H7 (cell line): ENCODE results near the gene ADGRB3. TPM values are rescaled to one million over a fixed set of nuclear protein-coding genes. Genes with fewer than 3 reads are reported as not detected.

Source experiments
- DNase-seq: peaks from one replicate; pipeline ENCODE4 v3.0.0; 2012
- H3K27me3 ChIP-seq: 2 replicates; pipeline ENCODE4 v1.6.0; 2011; ENCODE audit warnings: mild to moderate bottlenecking, low read length; ENCODE audit not compliant: control insufficient read depth, insufficient read depth
- H3K36me3 ChIP-seq: replicated peaks from 2 replicates; pipeline ENCODE4 v1.5.1; 2011; ENCODE audit warnings: low read length; ENCODE audit not compliant: control insufficient read depth, insufficient read depth
- H3K4me3 ChIP-seq: 2 replicates; pipeline ENCODE4 v1.5.1; 2011; ENCODE audit warnings: low read depth, mild to moderate bottlenecking, control low read depth, low read length, moderate library complexity; ENCODE audit not compliant: insufficient read depth
- total RNA-seq: library from RNA; depleted of rRNA; stranded (reverse); fragments of >200 nt; shearing (Covaris generic); gene quantifications from 2 replicates; pipeline ENCODE4 v1.2.3, GENCODE V29; 2014

Gene ADGRB3
- total RNA-seq, 1 experiment from 2014 or later: 0.21 TPM

DNA sequence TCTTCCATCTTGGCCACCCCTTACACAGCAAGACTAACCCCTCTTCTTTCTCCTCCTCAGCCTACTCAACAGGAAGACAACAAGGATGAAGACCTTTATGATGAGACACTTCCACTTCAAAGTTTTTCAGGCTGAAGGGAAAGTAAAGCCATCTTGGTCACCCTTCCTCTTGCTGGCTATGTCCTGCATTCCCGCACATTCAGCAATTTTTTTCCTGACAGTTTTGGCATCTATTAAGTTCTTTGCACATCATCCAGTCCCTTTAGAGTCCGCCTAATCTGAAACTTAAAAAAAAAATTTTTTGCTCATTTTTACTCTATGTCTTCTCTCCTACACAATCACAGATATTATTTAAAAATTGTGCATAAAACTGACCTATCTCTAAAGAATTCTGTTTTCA, 668.3 kb downstream of the ADGRB3 start:
- Histone ChIP-seq H3K36me3 (no peaks in the 10 kb centered on the region), H3K27me3 (no peaks in the 10 kb centered on the region), H3K4me3 (no peak overlapping the region)
- DNase-seq: no peak

DNA sequence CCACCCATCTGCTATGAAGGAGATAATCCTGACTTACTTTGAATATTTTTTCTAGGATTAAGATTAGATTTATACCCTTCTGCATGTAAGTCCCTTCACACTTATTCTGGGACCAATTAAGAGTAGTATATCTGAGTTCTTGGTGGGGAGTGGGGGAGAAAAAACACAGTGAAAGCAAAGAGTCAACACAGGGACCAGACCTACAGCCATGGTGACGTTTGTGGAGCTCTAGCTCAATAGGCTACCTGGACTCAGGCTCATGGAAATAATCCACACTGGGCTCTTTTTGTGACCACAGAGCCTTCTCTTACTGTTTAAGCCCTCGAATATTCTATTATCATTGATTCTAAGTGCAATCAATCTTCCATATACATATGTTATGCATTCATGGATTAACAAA, 670.4 kb downstream of the ADGRB3 start:
- DNase-seq: no peak
- Histone ChIP-seq H3K36me3 (no peaks in the 10 kb centered on the region), H3K27me3 (no peaks in the 10 kb centered on the region), H3K4me3 (no peak overlapping the region)

- no peak for DNase-seq
- no peaks in the 10 kb centered on the region for H3K27me3 ChIP-seq
- H3K4me3 ChIP-seq: no peak overlapping the region
- H3K36me3 ChIP-seq: no peaks in the 10 kb centered on the region
Measured at GRCh38 chr6:69308584-69308983, 673.5 kb downstream of the ADGRB3 start.

DNA sequence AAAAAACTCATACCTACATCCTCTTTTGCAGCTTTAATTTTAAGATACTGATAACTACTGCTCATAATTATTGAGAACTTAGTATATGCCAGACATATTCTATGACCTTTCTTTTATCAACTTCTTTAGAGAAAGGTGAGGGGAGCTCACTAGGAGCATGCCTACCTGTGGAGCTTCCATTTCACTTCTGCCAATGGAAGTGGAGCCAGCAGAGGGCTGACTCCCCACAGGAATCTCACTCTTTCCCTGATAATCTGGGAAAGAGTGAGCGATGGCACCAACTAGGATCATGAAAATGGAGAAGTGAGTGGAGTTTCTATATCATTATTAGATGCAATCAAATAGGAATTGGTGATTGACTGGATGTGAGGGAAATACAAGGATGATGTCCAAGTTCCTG, 676.8 kb downstream of the ADGRB3 start:
- Histone ChIP-seq H3K27me3 (no peaks in the 10 kb centered on the region), H3K36me3 (no peaks in the 10 kb centered on the region), H3K4me3 (no peak overlapping the region)
- no peak for DNase-seq

GRCh38 chr6:69314001-69314400, 678.9 kb downstream of the ADGRB3 start:
- H3K36me3 ChIP-seq: no peaks in the 10 kb centered on the region
- H3K4me3 ChIP-seq: no peak overlapping the region
- DNase-seq: no peak
- H3K27me3 ChIP-seq: no peaks in the 10 kb centered on the region

DNA sequence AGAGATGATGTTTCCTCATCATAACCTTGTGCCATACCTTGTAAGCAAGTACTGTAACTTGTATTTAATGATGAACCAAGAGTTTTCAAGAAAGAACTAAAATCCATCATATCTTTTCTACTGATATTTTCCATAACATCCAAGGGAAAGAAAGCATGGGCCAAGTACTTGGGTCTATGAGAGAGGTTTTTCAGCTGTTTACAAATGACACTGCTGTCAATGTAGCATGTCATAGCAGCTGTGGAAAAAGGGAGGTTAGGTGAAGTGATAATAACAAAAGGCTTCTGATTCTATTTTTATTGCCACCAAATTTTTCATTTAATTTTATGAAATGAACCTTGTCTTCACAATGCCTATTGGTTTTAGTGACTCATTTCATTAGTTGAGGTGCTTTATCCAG, 679.4 kb downstream of the ADGRB3 start:
- Histone ChIP-seq H3K4me3 (no peak overlapping the region), H3K27me3 (no peaks in the 10 kb centered on the region), H3K36me3 (no peaks in the 10 kb centered on the region)
- DNase-seq: no peak

GRCh38 chr6:69331886-69332285, 696.8 kb downstream of the ADGRB3 start:
- no peaks in the 10 kb centered on the region for H3K36me3 ChIP-seq
- DNase-seq: no peak
- no peaks in the 10 kb centered on the region for H3K27me3 ChIP-seq
- H3K4me3 ChIP-seq: no peak overlapping the region

DNA sequence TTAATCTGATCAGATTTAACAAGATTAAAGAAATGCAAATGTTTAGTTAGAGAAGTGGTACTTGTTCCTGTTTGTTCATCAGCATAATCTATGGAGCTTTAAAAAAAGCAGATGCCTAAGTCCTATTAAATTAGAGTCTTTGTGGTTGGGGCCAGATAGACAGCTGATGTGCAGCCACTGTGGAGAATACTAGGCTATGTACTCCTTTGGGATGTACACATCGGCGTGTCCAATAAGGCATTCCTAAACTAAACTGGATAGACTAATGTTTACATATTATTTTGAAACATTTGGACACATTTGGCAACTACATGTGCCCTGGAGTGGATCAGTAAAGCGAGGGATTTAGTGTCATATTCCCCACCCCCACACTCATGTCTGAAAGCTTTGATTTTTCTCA, 702.2 kb downstream of the ADGRB3 start:
- Histone ChIP-seq H3K27me3 (no peaks in the 10 kb centered on the region), H3K36me3 (no peaks in the 10 kb centered on the region), H3K4me3 (no peak overlapping the region)
- no peak for DNase-seq

GRCh38 chr6:69338431-69339162, 703.5 kb downstream of the ADGRB3 start:
- Histone ChIP-seq H3K36me3 (no peaks in the 10 kb centered on the region), H3K27me3 (no peaks in the 10 kb centered on the region), H3K4me3 (no peak overlapping the region)
- no peak for DNase-seq

GRCh38 chr6:69339163-69339550, 704.1 kb downstream of the ADGRB3 start:
- Histone ChIP-seq H3K27me3 (no peaks in the 10 kb centered on the region), H3K36me3 (no peaks in the 10 kb centered on the region), H3K4me3 (no peak overlapping the region)
- no peak for DNase-seq

DNA sequence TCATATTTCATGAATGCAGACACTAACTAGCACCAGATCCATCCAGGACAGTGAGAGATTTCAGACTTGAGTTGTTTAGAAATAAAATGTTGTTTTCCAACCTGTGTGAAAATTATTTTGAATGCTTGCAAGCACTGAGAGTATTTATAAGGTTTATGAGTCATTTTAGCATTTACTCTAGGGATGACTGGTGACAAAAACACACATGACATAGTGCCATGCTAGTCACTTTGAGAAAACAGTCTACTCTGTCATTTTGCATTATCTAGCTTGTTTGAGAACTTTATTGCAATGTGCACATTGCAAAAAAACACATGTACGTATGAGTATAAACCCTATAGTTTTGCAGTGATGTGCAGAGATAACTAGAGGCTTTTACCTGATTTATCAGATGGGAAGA, 705.1 kb downstream of the ADGRB3 start:
- Histone ChIP-seq H3K27me3 (no peaks in the 10 kb centered on the region), H3K36me3 (no peaks in the 10 kb centered on the region), H3K4me3 (no peak overlapping the region)
- no peak for DNase-seq

DNA sequence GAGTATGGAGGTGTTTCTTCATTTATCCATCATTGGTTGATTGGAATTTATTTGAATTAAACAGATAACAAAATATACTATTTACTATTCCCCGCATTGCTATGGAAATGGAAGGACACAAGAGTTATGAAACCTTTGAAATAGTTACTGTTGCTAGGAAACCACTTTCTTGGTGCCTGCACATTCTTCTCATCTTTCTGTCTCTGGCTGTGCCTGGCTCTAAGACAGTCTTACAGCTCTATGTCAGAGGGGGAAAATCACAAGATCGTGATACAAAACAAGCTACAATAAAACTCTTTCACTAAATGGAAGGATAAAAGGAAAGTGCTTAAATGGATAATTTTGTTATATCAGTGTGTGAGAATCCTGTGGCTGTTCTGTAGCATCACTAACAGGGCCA, 708.8 kb downstream of the ADGRB3 start:
- Histone ChIP-seq H3K27me3 (no peaks in the 10 kb centered on the region), H3K4me3 (no peak overlapping the region), H3K36me3 (no peaks in the 10 kb centered on the region)
- DNase-seq: no peak

DNA sequence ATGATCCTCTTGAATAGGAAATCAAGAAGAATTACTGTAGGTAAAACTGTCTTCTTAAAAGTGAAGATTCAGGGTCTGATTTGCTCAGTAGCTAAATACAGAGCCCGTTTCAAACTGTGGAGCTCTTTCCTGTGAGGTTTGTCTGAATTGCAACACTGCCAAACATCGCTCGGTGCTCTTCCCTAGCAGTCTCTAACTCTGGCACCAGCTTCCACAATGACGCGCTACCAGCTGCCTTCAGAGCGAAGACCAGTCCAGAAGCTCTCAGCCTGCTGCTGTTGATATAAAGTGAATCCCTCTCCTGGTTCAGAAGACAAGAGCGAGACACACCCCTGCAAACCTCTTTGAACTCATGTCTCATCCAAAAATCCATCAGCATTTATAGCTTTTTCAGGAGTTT, 714.7 kb downstream of the ADGRB3 start:
- Histone ChIP-seq H3K4me3 (no peak overlapping the region), H3K36me3 (no peaks in the 10 kb centered on the region), H3K27me3 (no peaks in the 10 kb centered on the region)
- DNase-seq: no peak

GRCh38 chr6:69362209-69362608, 727.1 kb downstream of the ADGRB3 start:
- no peak for DNase-seq
- Histone ChIP-seq H3K36me3 (no peaks in the 10 kb centered on the region), H3K27me3 (no peaks in the 10 kb centered on the region), H3K4me3 (no peak overlapping the region)

DNA sequence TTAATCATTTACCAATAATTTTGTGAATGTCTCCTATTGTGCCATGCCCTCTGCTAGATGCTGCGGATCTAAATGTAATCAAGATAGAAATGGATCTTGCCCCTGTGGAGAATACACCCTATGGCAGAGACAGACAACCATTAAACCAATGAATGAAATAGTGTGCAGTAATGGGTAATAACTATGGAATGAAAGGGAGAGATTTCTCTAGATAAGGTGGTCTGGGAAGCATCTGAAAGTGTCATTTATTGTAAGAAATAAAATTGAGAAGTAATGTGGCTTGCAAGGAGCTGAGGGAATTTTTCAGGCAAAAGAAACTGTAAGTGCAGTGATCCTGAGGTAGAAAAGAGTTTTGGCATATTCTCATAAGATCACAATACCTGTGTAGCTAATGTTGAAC, 731.7 kb downstream of the ADGRB3 start:
- H3K27me3 ChIP-seq: no peaks in the 10 kb centered on the region
- no peaks in the 10 kb centered on the region for H3K36me3 ChIP-seq
- no peak overlapping the region for H3K4me3 ChIP-seq
- no peak for DNase-seq

GRCh38 chr6:69368613-69369012, 733.5 kb downstream of the ADGRB3 start:
- Histone ChIP-seq H3K36me3 (no peaks in the 10 kb centered on the region), H3K4me3 (no peak overlapping the region), H3K27me3 (no peaks in the 10 kb centered on the region)
- no peak for DNase-seq
